ENCODE results near the gene REV3L.

DNA sequence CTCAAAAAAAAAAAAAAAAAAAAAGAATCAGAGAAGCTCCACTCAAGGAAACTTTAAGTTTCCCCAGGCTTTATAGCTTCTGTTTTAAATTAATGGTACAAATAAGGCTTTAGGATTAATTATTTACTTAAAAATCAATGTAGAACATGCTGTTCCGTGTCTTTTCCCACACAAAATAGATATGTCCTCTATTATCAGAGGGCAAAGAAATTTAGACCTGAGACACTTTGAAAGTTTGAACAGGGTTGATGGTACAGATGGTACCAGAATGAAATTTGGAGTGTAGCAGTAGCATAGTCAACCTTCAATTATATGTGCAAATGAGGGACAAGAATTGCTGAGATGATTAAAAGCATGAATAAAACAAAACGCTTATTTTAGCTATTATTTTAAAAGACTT, 32.2 kb upstream of the REV3L start:
- no peak for TF ChIP-seq EZH2 (IDR thresholded peaks at IDR 0.05; ENCODE audit: borderline replicate concordance, low read length)
- TF ChIP-seq, protein P1, sequence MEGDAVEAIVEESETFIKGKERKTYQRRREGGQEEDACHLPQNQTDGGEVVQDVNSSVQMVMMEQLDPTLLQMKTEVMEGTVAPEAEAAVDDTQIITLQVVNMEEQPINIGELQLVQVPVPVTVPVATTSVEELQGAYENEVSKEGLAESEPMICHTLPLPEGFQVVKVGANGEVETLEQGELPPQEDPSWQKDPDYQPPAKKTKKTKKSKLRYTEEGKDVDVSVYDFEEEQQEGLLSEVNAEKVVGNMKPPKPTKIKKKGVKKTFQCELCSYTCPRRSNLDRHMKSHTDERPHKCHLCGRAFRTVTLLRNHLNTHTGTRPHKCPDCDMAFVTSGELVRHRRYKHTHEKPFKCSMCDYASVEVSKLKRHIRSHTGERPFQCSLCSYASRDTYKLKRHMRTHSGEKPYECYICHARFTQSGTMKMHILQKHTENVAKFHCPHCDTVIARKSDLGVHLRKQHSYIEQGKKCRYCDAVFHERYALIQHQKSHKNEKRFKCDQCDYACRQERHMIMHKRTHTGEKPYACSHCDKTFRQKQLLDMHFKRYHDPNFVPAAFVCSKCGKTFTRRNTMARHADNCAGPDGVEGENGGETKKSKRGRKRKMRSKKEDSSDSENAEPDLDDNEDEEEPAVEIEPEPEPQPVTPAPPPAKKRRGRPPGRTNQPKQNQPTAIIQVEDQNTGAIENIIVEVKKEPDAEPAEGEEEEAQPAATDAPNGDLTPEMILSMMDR (conservative IDR thresholded peaks at IDR 0.05 in 1 of 2, IDR thresholded peaks at IDR 0.05 in 1 of 2; ENCODE audit: extremely low read depth in 1 of 2, insufficient read depth in 1 of 2, low read depth in 1 of 2, low read length in 2 of 2), result no peak

All from mammary epithelial cell (primary cell).